Measurements from ENCODE around the gene IDE.
"Not testable (repeated sequence)": the region's sequence is repeated elsewhere in the genome, so short reads cannot be mapped to it uniquely, and the experiment has no call there.

IDE gene

GRCh38 chr10:92464364-92464763, 109.5 kb downstream of the IDE start:
- Histone ChIP-seq H3K79me2 (ENCODE audit: insufficient read depth, low read length) (no peaks in the 10 kb centered on the region), H3K4me3 (ENCODE audit: insufficient read depth, low read length, poor library complexity, severe bottlenecking) (no peak overlapping the region), H3K9me2 (replicated peaks; ENCODE audit: insufficient read depth, low read length) (no peaks in the 10 kb centered on the region), H2AFZ (ENCODE audit: low read depth, low read length, severe bottlenecking) (no peak overlapping the region), H3F3A (ENCODE audit: insufficient read depth) (no peaks in the 10 kb centered on the region), H3K27ac (ENCODE audit: low read depth, low read length) (no peak overlapping the region), H3K36me3 (ENCODE audit: low read length) (peaks cover 21% of the 10 kb centered on the region), H3K4me2 (ENCODE audit: low read depth, low read length, poor library complexity, severe bottlenecking) (no peak overlapping the region), H4K20me1 (ENCODE audit: low read depth, low read length) (no peaks in the 10 kb centered on the region), H3K27me3 (ENCODE audit: low read length) (no peaks in the 10 kb centered on the region), H3K9me3 (ENCODE audit: insufficient read depth, low read length) (no peaks in the 10 kb centered on the region), H3K9ac (ENCODE audit: low read length) (no peak overlapping the region)
- TF ChIP-seq, protein P1, sequence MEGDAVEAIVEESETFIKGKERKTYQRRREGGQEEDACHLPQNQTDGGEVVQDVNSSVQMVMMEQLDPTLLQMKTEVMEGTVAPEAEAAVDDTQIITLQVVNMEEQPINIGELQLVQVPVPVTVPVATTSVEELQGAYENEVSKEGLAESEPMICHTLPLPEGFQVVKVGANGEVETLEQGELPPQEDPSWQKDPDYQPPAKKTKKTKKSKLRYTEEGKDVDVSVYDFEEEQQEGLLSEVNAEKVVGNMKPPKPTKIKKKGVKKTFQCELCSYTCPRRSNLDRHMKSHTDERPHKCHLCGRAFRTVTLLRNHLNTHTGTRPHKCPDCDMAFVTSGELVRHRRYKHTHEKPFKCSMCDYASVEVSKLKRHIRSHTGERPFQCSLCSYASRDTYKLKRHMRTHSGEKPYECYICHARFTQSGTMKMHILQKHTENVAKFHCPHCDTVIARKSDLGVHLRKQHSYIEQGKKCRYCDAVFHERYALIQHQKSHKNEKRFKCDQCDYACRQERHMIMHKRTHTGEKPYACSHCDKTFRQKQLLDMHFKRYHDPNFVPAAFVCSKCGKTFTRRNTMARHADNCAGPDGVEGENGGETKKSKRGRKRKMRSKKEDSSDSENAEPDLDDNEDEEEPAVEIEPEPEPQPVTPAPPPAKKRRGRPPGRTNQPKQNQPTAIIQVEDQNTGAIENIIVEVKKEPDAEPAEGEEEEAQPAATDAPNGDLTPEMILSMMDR (IDR thresholded peaks at IDR 0.05; ENCODE audit: insufficient read depth, low read length, poor library complexity, severe bottlenecking), result no peak
- TF ChIP-seq EZH2phosphoT487 (conservative IDR thresholded peaks at IDR 0.05; ENCODE audit: low read length), result no peak

GRCh38 chr10:92463582-92463981, 110.3 kb downstream of the IDE start:
- Histone ChIP-seq H3K9me3 (ENCODE audit: insufficient read depth, low read length) (no peaks in the 10 kb centered on the region), H2AFZ (ENCODE audit: low read depth, low read length, severe bottlenecking) (no peak overlapping the region), H3K4me2 (ENCODE audit: low read depth, low read length, poor library complexity, severe bottlenecking) (no peak overlapping the region), H3F3A (ENCODE audit: insufficient read depth) (no peaks in the 10 kb centered on the region), H3K79me2 (ENCODE audit: insufficient read depth, low read length) (no peaks in the 10 kb centered on the region), H3K36me3 (ENCODE audit: low read length) (peaks cover 21% of the 10 kb centered on the region), H3K27ac (ENCODE audit: low read depth, low read length) (no peak overlapping the region), H4K20me1 (ENCODE audit: low read depth, low read length) (no peaks in the 10 kb centered on the region), H3K9ac (ENCODE audit: low read length) (no peak overlapping the region), H3K4me3 (ENCODE audit: insufficient read depth, low read length, poor library complexity, severe bottlenecking) (no peak overlapping the region), H3K27me3 (ENCODE audit: low read length) (no peaks in the 10 kb centered on the region), H3K9me2 (replicated peaks; ENCODE audit: insufficient read depth, low read length) (no peaks in the 10 kb centered on the region)
- no peak for TF ChIP-seq EZH2phosphoT487 (conservative IDR thresholded peaks at IDR 0.05; ENCODE audit: low read length)
- TF ChIP-seq, protein P1 (IDR thresholded peaks at IDR 0.05; ENCODE audit: insufficient read depth, low read length, poor library complexity, severe bottlenecking), result no peak

- not testable (repeated sequence) for H3K27me3 ChIP-seq (ENCODE audit: low read length); H3K9me3 ChIP-seq (ENCODE audit: insufficient read depth, low read length); H4K20me1 ChIP-seq (ENCODE audit: low read depth, low read length); H3K4me3 ChIP-seq (ENCODE audit: insufficient read depth, low read length, poor library complexity, severe bottlenecking); H3F3A ChIP-seq (ENCODE audit: insufficient read depth); H3K27ac ChIP-seq (ENCODE audit: low read depth, low read length); H3K9me2 ChIP-seq (replicated peaks; ENCODE audit: insufficient read depth, low read length); H3K4me2 ChIP-seq (ENCODE audit: low read depth, low read length, poor library complexity, severe bottlenecking); H2AFZ ChIP-seq (ENCODE audit: low read depth, low read length, severe bottlenecking); H3K79me2 ChIP-seq (ENCODE audit: insufficient read depth, low read length); H3K9ac ChIP-seq (ENCODE audit: low read length)
- peaks cover 22% of the 10 kb centered on the region for H3K36me3 ChIP-seq (ENCODE audit: low read length)
Measured at GRCh38 chr10:92454955-92455354, 118.9 kb downstream of the IDE start.

- Histone ChIP-seq H3K79me2 (ENCODE audit: insufficient read depth, low read length) (no peaks in the 10 kb centered on the region), H3K9me2 (replicated peaks; ENCODE audit: insufficient read depth, low read length) (no peaks in the 10 kb centered on the region), H3K9me3 (ENCODE audit: insufficient read depth, low read length) (no peaks in the 10 kb centered on the region), H3K4me2 (ENCODE audit: low read depth, low read length, poor library complexity, severe bottlenecking) (no peak overlapping the region), H3K27me3 (ENCODE audit: low read length) (no peaks in the 10 kb centered on the region), H3K27ac (ENCODE audit: low read depth, low read length) (no peak overlapping the region), H3K4me3 (ENCODE audit: insufficient read depth, low read length, poor library complexity, severe bottlenecking) (no peak overlapping the region), H4K20me1 (ENCODE audit: low read depth, low read length) (no peaks in the 10 kb centered on the region), H2AFZ (ENCODE audit: low read depth, low read length, severe bottlenecking) (no peak overlapping the region), H3F3A (ENCODE audit: insufficient read depth) (no peaks in the 10 kb centered on the region), H3K36me3 (ENCODE audit: low read length) (peaks cover 25% of the 10 kb centered on the region), H3K9ac (ENCODE audit: low read length) (no peak overlapping the region)
- TF ChIP-seq, protein P1 (IDR thresholded peaks at IDR 0.05; ENCODE audit: insufficient read depth, low read length, poor library complexity, severe bottlenecking), result no peak
- TF ChIP-seq EZH2phosphoT487 (conservative IDR thresholded peaks at IDR 0.05; ENCODE audit: low read length), result no peak
Measured at GRCh38 chr10:92452313-92452712, 121.6 kb downstream of the IDE start.
